NCI-H146 (cell line): Measurements from ENCODE around the gene SPEN.
"Not testable (repeated sequence)": the region's sequence is repeated elsewhere in the genome, so short reads cannot be mapped to it uniquely, and the experiment has no call there.

Source experiments
- DNase-seq: peaks from one replicate; lab custom pipeline; 2025; lab: John Stamatoyannopoulos, UW

SPEN gene

DNA sequence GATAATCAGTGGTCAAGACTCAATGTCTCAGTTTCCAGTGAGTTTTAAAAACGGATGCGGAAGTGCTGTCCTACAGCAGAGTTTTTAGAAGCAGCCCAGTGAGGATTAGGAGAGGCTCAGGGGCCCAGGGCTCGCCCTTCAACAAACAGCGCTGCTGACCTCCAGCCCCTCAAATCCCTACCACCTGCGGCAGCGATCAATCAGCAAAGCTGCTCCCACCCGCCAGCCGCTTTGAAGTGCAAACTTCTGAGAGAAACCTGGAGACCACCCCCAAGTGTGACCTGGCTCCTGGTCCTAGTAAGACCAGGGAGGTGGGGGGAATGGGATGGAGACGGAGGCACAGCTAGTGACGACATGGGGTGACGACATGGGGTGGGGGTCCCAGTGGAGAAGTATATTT lies 114.0 kb downstream of the SPEN start:
- DNase-seq, result no peak

DNA sequence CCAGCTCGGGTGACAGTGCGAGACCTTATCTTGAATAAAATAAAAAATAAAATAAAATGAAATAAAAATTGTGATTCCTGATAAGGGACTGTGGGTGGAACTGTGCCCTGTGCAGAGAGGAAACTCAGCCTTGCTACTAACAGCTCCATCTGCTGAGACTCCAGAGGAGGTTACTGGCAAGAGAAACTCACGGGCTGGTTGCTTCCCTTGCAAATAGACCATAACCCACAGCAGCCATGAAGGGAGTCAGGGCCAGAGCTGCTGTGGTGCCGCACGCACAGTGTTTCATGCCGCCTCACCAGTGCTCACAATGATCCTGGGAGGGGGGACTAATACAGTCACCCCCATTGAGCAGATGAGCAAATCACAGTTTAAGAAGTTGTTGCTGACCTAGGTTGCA lies 114.7 kb downstream of the SPEN start:
- DNase-seq, result no peak

DNA sequence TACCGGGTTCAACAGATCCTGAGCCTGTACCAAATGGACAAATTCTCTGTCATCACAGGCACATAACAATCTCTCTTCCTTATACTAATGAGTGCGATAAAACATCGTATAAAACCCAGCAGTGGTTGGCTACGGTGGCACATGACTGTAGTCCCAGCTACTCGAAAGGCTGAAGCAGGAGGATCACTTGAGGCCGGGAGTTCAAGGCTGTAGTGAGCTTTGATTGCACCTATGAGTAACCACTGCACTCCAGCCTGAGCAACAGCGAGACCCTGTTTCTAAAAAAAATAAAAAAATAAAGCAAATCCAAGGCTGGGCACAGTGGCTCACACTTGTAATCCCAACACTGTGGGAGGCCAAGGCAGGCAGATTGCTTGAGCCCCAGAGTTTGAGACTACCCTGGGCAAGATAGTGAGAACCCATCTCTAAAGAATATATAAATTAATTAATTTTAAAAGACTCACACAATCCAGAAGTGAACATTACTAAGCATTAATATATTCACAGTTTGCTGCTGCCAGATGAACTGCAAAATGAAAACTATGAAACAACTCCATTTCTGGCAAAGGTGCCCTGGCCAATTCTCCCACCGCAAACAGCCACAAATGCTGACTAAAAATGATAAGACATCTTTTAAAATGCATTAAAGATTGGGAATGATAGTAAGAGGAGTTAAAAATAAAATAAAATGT lies 115.3 kb downstream of the SPEN start:
- no peak for DNase-seq

DNA sequence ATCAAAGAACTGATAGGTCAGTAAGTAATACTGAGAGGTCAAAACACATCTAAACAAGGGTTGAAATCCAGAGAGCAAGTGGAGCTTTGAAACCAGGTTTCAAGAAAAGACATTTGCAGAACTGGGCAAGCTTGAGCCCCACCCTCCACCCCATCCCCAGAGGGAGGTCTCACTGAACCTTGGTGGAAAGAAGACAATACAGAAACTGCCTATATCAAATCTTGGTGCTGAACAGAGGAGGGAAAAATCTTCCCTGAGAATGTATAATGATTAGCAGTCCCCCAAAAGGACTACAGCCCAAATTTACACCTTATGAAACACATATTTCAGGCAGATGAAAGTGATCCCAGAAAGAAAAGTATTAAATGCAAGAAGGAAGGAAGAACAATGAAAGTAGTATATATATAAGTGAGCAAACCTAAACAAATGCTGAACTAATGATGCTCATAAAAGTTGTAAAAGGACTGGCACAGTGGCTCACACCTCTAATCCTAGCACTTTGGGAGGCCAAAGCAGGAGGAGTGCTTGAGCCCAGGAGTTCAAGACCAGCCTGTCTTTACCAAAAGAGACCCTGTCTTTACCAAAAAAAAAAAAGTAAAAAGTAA lies 116.0 kb downstream of the SPEN start:
- no peak for DNase-seq

DNA sequence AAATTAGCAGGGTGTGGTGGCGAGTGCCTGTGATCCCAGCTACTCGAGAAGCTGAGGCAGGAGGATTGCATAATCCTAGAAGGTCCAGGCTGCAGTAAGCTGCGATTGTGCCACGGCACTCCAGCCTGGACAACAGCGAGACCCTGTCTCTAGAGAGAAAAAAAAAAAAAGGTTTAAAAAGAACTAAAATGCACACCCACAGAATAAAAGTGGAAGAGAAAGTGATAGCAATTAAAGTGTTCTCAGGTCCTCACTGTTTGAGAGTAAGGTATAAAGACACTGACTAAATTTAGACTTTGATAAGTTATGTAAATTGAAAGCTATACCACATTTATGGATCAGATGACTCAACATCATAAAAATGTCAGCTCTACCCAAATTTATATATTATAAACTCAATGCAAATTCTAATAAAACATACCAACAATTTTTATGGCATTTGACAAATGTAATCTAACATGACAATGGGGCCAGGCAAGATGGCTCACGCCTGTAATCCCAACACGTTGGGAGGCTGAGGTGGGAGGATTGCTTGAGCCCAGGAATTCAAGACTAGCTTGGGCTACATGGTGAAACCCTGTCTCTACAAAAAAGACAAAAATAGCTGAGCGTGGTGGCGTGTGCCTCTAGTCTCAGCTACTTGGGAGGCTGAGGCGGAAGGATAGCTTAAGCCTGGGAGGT lies 116.6 kb downstream of the SPEN start:
- DNase-seq, result no peak

DNA sequence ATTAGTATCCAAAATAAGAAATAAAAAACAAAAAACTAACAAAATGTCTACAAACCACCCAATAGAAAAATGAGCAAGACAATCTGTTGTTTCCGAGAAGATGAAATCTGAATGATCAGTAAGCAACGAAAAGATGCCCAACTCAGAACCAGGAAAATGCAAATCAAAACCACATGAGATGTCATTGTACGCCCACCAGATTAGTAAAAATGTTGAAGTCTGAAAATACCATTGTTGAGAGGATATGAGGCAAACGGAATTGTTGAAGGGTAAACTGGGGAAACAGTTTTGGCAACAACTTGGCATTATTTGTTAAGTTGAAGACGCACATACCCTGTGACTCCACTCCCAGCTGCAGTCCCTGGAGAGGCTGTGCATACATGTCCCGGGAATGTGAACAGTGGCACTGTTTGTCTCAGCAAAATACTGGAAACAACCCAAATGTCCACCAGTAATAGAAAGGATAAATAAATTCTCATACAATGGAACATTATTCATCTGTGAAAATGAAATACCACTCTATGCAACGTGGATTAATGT lies 117.8 kb downstream of the SPEN start:
- no peak for DNase-seq

DNA sequence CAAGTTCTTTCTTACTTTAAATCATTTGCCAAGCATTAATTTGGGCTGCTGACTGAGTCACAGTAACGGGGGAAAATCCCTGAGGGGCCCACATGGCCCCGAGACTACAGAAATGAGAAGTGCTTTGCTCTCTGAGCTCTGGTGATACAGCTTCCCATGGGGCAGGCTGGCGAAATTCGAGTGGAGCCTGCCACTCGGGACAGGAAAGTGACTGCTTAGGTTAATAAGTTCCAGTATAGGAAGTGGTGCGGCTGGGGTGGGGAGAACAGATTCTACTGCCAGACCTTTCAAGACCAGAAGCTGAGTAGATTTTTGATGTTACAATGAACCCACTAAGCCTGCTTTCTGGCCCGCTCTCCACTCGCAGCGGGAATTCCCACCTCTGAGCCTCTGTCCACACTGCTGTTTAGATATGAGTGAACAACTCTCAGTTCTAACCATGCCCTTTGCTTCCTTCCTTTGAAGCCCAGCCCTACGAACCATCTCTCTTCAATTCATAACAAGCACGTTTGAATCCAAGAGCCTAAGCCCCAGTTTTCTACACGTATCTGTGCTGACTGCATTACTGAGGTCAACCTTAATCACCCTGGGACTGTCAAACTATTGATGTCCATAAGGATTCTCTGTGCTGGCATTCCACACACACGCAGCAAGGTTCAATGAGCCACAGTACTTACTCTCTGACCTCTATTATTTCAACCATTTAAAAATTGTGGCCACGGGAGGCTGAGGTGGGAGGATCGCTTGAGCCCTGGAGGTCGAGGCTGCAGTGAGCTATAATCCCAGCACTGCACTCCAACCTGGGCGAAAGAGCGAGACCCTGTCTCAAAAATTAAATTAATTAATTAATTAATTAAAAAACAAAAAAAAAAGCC lies 118.8 kb downstream of the SPEN start:
- no peak for DNase-seq

DNA sequence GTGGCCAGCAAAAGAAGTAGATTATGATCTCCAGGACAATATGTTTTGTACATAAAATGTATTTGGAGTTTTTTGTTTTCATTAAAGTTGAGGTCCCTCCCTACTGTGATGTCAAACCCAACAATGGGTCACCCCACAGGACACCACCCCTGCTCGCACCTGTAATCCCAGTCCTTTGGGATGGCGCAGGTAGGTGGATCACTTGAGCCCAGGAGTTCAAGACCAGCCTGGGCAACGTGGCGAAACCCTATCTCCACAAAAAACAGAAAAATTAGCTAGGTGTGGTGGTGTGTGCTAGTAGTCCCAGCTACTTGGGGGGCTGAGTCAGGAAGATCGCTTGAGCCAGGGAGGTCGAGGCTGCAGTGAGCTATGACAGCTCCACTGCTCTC lies 119.4 kb downstream of the SPEN start:
- DNase-seq, result no peak

DNA sequence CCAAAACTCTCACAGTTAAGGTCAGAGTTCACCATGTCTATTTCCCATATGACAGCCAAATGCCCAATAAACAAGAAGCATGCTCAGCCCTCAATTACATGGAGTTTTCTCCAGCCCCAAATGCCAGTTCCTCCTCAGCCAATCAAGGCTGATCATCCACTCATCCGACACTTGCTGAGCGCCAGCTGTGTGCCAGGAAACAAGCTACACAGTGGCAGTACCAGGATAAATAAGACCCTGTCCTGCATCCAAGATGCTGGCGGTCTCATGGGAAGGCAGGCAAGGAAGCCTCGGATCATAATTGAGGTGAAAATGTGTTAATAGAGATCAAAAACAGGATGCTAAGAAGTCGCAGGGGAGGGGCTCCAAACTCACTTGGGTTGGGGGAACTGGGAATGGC lies 120.7 kb downstream of the SPEN start:
- DNase-seq, result no peak

DNA sequence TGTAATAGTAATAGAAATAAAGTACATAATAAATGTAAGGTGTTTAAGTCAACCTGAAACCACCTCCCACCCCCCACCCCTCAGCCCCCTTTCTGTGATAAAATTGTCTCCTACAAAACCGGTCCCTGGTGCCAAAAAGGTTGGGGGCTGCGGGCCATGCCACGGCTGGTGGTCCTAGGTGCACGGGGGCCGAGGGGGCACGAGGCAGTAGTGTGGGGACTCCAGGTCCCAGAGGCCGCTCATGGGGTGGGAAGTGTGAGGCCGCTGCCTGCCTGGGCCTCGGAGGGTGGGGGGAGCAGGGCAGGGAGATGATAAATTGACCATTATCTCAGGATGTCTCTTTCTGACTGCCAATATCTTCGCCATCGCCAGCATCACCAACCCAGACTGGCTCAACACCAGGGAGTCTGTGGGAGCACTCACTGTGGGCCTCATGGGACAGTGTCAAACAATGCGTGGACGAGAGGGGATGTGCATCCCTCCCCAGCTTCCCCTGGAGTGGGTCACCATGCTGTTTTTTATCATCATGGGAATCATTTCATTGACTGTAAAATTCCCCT lies 121.9 kb downstream of the SPEN start:
- no peak for DNase-seq

DNA sequence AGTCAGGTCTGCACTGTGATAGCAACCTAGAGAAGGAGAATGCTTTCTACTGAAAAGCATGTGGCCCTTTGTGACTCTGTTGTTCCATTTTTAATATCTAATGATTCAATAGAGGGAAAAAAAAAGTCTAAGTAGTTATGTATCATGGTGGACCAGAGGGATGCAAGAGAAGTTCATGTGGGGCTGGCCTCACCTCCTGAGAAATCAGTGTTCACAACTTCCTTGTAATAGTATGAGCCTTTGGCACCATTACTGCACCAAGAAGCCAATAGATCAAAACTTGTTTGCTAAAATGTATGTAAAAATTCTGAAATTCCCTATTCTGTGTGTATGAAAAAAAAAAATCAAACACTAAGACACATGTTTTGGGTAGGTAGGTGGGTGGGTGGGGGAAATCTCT lies 123.4 kb downstream of the SPEN start:
- DNase-seq, result no peak

DNA sequence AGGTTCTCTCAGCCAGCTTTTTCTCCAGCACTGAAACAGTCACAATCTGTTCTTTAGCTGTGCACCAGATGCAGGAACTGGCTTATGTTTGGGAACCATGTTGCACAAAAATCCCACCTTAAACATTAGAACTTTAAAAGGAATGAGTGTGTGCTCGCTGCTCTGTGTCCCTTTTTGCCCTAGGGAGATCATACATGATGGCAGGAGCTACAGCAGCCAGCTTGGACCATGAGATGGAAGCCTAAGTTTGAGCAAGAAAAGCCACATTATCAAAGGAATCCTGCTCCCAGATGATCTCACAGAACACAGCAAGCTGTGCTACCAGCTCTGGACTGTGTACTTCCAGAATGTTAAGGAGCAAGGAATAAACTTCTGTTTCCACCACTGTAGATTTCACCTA lies 124.9 kb downstream of the SPEN start:
- DNase-seq, result no peak

DNA sequence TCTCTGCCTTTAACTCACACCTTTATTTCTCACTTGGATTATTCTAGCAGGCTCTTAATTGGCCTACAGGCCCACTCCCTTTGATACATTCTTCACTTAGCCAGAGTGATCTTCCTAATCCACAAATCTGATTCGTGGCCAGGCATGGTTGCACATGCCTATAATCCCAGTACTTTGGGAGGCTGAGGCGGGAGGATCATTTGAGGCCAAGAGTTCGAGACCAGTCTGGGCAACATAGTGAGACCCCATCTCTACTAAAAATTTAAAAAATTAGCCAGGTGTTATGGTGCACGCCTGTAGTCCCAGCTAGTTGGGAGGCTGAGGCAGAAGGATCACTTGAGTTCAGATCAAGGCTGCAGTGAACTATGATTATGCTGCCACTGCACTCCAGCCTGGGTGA lies 126.3 kb downstream of the SPEN start:
- no peak for DNase-seq

DNA sequence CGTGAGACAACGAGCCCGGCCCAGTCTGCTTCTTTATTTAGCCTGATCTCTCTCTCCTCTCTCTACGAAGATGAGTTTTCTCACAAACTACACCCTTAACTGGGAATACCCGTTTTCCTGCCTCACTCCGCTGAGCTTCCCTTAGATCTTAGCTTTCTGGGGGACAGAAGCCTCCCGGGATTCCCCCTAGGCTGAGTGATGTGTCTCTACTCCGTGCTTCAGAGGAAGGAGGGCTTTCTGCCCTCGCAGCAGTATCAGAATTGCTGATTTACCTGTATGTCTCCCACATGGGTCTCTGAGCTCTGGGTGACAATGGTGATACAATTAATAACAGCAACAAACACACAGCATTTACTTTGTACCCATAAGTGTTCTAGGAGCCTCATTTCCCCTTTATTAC lies 127.3 kb downstream of the SPEN start:
- DNase-seq, result no peak

DNA sequence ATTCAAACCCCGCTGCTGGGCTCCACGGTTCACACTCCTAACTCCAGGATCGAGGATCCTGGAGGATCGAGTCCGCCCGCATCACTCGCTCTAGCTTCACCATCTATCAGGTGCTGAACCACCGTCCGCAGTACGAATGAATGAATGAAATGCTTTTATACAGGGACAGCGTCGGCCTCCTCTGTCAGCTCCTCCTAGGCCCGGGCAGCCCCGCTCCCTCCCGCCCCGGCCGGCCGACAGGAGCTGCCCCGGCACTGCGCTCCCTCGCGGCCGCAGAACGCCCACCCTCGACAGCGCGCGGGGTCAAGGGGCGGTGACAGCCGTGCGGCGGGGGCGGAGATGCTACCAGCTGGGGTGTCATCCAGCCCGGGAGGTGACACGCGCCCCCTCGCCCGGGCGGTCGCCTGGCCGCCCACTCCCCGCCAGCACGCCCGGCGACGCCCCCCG lies 127.9 kb downstream of the SPEN start:
- DNase-seq, result peak; percentile 30

DNA sequence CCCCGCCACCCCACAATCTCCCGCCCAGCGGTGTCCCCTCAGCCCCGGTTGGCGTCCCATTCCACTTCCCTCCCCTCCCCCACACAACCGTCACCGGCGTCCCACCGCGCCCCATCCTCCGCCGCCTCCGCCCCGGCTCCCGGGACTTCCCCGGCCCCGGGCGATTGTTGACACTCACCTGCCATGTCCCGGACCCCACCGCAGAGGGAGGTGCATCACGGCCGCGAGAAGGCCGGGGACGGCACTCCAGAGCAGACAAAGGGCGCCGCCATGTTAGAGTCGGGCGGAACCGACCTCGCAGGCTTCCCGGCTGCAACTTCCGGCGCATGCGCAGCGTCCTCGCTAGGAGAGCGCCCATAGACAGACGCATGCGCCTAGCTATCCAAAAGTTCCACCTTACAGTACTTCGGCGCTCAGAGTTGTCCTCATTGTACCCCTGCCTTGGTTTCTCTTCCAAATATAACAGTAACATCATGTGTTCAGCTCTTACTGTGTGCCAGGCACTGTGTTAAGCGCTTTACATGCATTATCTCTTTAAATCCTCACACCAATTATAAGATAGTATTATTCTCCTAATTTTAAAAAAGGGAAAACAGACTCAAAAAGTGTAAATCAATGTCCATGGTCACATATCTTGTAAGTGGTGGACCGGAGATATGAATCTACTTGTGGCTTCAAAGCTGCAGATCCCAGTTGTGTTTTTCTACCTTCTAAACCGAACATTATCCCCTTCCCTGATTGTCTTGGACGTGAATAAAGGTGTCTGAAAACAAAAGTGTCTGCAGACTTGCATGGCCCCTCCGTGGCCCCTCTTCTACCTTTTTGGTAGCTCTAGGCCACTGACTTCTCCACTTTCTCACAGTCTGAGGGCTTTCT lies 128.5 kb downstream of the SPEN start, which contains the start of gene ZBTB17:
ZBTB17 (minus strand) TSS at position 297 of the 876 bp plus-strand sequence. CDS start 27,606 bp downstream, outside the sequence.
- DNase-seq, result peak; percentile 87

DNA sequence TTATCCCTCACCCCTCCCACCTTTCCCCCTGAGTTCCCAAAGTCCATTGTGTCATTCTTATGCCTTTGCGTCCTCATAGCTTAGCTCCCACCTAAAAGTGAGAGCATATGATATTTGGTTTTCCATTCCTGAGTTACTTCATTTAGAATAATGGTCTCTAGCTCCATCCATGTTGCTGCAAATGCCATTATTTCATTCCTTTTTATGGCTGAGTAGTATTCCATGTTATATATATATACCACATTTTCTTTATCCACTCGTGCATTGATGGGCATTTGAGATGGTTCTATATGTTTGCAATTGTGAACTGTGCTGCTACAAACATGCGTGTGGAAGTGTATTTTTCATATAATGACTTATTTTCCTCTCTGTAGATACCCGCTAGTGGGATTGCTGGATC lies 130.4 kb downstream of the SPEN start:
- not testable (repeated sequence) for DNase-seq

DNA sequence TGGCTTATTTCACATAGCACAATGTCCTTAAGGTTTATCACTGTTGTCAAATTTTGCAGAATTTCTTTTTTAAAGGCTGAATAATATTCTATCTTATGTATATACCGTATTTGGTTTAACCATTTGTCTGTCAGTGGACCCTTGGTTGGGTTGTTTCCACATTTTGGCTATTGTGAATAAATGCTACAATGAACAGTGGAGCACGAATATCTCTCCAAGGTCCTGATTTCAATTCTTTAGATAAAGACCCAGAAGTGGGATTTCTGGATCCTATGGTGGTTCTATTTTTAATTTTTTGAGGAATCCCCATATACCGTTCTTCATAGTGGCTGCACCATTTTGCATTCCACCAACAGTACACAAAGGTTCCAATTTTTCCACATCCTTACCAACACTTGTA lies 134.2 kb downstream of the SPEN start:
- no peak for DNase-seq

DNA sequence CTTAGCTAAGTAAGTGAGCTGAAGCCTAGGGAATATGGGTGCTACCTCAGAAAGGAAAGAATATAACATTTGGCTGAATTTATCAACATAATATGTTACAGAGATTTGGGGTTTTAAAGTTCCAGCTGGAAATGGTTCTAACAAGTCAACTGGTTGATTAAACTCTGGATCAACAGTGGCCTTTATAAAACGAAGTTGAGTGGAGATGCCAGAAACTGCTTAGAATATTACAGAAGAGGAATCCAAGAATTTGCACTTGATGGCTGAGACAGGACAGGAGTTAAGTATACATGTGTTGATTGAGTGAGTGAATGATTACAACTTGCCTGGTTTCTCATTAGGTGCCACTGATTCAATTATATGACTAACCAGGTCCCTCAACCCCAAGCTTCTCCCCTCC lies 135.8 kb downstream of the SPEN start:
- no peak for DNase-seq

DNA sequence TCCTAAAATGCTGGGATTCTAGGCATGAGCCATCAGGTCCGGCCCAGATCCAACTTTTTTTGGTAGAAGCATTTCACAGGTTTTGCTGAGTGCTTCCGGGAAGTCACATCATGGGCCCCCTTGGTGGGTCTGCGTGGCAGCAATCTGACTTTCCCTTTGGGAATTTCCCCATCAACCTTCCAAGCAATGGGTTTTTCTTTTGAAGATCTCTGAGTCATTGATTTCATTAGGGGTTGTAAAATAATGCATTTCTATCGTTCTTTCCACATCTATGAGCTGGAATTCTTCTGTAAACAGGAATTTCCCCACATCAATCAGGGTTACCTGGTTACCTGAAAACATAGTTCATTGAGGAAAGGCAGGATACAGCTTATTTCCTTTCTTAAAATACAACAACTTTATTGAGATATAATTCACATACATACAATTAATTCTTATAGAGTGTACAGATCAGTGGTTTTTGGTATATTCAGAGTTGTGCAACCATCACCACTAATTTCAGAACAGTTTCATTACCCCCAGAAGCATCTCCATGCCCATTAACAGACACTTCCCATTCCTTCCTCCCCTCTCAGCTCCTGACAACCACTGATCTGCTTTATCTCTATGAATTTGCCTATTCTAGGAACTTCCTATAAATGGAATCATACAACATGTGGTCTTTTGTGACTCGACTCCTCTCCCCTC lies 138.2 kb downstream of the SPEN start:
- DNase-seq, result no peak
